NCI-H146 (cell line): ENCODE measurements around the gene MX1.
"Not testable (repeated sequence)": the region's sequence is repeated elsewhere in the genome, so short reads cannot be mapped to it uniquely, and the experiment has no call there.

ENCODE experiments used
- DNase-seq: peaks from one replicate; lab custom pipeline; 2025; lab: John Stamatoyannopoulos, UW

Gene MX1

DNA sequence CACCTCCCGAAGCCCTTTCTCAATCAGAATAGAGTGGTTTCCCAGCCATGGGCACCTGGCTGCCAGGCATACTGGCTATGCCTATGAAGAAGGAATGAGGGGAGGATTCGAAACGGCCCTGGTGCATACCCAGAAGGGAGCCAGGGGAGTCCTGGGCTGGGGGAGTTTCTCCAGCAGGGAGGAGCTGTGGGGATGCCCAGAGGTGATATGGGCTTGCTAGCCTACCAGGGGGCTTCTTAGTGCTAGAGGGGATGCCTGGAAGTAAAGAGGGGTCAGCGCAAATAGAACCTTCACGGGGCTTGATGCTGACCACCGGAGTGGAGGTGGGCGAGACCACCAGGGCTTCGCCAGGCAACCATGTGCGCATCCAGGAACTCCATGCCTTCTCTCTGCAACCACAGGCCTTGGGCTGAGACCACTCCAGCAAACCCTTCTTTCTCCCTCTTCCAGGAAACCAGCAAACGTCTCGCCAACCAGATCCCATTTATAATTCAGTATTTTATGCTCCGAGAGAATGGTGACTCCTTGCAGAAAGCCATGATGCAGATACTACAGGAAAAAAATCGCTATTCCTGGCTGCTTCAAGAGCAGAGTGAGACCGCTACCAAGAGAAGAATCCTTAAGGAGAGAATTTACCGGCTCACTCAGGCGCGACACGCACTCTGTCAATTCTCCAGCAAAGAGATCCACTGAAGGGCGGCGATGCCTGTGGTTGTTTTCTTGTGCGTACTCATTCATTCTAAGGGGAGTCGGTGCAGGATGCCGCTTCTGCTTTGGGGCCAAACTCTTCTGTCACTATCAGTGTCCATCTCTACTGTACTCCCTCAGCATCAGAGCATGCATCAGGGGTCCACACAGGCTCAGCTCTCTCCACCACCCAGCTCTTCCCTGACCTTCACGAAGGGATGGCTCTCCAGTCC is 18.2 kb upstream of the MX1 start:
- no peak for DNase-seq

GRCh38 chr21:41410361-41410760 is 15.7 kb upstream of the MX1 start:
- no peak for DNase-seq

- no peak for DNase-seq
Measured at GRCh38 chr21:41410767-41411448, 15.1 kb upstream of the MX1 start.

- no peak for DNase-seq
Measured at GRCh38 chr21:41411449-41412089, 14.5 kb upstream of the MX1 start.

DNA sequence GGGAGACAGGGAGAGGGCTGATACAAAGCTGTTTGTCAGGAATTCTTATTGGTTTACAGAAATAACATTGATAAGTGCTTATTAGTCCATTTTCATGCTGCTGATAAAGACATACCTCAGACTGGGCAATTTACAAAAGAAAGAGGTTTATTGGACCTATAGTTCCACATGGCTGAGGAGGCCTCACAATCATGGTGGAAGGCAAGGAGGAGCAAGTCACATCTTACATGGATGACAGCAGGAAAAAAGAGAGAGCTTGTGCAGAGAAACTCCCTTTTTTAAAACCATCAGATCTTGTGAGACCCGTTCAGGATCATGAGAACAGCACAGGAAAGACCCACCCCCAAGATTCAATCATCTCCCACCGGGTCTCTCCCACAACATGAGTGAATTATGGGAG is 8.5 kb upstream of the MX1 start:
- DNase-seq: not testable (repeated sequence)

- no peak for DNase-seq
Measured at GRCh38 chr21:41418393-41418792, 7.6 kb upstream of the MX1 start.

DNA sequence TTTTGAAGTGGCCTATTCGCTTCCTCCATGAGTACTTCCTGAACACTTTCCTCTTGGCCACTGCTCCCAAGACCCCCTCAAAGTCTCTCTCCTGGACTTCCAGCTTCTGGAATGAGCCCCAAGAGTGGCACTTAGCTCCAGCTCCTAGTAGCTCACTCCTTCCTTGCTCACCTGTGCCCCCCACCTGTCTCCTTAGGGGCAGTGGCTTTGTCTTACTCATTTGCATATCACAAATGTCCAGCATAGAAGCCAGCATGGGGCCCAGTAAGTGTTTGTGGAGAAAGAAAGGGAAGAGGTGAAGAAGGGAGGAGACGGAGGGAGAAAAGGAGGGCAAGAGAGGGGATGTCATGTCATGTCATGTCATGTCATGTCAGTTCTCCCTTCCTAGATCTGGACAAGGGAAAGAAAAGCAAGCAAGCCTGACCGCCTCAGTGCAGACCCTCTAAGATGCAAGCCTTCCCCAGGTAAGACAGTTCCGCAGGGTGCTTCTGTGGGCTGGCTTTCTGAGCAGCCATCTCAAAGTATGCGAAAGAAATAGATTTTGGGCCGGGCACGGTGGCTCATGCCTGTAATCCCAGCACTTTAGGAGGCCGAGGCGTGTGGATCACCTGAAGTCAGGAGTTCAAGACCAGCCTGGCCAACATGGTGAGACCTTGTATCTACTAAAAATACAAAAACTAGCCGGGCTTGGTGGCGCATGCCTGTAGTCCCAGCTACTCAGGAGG is 6.9 kb upstream of the MX1 start:
- DNase-seq: no peak

DNA sequence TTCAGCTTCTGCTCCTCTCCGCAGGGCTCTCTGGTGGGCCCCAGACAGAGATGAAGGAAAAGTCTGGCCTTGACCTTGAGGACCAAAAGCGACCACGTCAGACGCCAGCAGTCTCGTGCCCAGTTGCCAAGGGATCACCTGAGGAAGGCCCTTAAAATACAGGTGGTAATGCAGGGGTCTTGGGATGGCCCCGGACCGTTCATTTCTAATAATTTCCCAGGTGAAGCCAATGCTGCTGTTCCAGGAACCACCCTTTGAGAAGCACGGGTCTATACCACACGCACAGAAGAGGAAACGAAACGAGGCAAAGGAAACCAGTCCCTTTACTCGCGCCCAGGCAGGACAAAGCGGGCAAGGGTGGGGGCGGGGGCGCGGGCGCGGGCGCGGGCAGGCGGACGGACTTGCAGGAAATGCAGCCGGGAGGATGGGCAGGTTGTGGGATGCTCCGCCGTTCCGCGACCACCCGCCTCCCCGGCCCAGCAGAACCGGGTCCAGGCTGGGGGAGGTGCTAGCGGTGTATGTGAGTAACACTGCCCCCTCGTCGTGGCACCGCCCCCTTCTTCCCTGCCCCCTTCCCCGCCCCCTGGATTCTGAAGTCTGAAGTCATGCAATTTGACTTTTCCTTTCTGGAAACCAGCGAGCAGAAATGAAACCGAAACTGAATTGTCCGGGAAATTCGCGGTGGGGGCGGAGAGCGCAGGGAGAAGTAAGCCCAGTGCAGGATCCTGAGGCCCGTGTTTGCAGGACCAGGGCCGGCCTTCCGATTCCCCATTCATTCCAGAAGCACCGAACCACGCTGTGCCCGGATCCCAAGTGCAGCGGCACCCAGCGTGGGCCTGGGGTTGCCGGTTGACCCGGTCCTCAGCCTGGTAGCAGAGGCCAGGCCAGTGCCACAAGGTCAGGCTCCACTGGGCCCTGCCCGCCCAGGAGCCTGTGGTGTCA is 5.8 kb upstream of the MX1 start:
- DNase-seq: peak; percentile 40

DNA sequence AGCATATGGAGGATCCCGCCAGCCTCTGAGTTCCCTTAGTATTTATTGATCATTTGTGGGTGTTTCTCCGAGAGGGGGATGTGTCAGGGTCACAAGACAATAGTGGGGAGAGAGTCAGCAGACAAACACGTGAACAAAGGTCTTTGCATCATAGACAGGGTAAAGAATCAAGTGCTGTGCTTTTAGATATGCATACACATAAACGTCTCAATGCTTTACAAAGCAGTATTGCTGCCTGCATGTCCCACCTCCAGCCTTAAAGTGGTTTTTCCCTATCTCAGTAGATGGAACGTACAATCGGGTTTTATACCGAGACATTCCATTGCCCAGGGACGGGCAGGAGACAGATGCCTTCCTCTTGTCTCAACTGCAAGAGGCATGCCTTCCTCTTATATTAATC is 5.0 kb upstream of the MX1 start:
- not testable (repeated sequence) for DNase-seq

- no peak for DNase-seq
Measured at GRCh38 chr21:41422546-41423304, 3.3 kb upstream of the MX1 start.

GRCh38 chr21:41423305-41423636 is 2.8 kb upstream of the MX1 start:
- not testable (repeated sequence) for DNase-seq

GRCh38 chr21:41425588-41425953 is 468 bp upstream of the MX1 start:
- DNase-seq: no peak

DNA sequence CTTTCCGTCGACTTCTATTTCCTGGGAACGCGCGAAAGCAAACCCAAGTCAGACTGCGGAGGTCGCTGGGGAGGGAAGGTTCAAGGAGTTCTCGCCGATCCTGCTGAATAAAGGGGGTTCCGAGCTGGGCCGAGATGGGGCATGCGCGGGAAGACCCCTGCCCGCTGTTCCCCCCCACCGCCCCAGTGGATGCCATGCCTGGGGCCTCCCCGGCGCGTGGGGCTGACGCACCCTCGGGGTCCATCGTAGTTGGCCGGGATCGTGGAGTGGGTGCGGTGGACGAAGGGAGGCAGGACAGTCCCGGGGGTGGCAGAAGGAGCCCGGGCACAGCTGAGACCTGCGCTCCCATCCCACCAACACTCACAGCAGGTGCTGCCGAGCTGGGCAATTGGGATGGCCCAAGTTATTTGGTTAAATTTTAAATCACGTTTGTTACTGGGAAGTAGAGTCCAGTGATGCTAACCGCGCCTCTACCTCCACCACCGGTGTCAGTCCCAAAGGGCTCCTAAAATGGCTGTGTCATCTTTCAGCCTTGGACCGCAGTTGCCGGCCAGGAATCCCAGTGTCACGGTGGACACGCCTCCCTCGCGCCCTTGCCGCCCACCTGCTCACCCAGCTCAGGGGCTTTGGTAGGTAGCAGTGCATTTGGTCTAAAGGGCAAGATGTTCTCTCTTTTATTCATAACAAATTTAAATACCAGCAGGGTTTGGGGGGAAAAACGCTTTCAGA is 801 bp downstream of the MX1 start:
- no peak for DNase-seq

DNA sequence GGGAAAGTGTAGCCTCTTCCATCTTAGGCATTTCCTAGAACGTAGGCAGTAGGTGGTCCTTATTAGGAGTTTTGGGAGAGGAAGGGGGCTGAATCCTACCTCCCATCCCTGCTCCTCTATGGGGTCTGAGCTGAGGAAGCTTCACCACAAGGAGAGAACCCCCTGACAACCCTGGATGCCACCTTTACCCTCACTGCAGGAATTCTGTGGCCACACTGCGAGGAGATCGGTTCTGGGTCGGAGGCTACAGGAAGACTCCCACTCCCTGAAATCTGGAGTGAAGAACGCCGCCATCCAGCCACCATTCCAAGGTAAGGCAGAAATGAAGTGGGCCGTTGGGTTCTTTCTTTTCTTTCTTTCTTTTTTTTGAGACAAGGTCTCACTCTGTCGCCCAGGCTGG is 1.5 kb downstream of the MX1 start:
- no peak for DNase-seq

GRCh38 chr21:41428311-41428710 is 2.3 kb downstream of the MX1 start:
- no peak for DNase-seq

DNA sequence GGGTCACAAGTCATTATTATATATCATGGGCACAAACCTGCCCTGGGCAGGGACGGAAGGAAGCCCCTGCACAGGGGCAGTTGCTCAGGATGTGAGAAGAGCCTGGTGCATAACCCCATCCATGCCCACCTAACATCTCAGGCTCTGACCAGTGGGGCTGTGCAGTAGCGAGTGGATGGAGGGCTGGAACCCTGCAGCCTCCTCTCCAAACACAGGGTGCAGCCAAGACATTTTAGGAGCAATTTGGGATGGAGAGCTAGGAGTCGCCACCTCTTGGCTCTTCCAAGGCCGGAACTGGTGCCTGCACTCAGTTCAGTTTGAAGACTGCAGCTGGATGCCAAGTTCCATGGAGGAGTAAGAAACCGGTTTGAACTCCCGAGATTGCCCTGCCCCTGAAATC is 2.8 kb downstream of the MX1 start:
- DNase-seq: no peak

DNA sequence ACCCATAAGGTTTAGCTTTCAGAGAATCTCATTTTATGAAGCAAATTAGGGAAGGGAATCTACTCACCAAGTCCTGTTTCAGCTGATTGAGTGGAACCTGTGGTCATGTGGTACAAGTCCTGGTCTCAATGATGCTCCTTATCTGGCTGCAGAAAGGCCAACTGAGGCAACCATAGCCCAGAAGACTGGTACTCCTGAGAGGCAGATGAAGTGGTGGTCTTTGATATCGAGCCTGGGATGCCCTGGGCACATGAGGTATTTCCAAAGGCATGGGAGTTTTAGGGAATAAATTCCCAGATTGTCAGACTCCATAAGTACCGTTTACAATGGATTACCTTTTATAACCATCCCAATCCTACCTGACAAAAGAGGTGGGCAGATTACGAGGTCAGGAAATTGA is 3.3 kb downstream of the MX1 start:
- no peak for DNase-seq

- DNase-seq: no peak
Measured at GRCh38 chr21:41429925-41430491, 4.0 kb downstream of the MX1 start.

DNA sequence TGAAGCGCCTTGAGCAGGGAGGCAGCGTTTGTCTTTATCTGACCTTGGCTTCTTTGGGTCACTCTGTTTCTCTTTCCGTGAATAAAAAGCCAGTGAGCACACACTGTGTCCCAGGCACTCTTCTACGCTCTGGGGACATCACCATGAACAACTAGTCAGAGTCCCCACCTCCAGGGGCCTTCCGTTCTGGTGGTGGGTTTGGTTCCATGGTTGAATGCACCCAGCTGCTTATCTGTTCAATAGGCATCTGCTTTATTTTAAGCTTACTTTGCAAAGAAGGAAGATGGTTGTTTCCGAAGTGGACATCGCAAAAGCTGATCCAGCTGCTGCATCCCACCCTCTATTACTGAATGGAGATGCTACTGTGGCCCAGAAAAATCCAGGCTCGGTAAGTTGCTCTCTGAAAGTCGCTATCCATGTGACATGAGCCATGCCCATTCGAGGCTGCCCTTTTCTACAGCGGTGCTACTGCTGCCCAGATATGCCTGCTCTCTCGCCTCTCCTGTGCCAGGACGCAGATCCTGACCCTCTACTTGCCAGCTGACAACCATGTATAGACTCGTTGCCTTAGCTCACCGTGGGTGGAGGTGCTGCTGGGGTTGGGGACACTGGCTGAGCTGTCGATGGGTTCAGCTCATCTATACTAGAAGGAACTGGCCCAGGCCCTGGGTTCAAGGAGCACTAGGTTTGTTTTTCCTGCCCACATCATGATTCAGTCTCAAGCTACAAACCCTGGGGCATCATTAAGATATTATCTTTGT is 5.9 kb downstream of the MX1 start:
- no peak for DNase-seq
